ENCODE data around the gene EBI3.
"Not testable (repeated sequence)": the region's sequence is repeated elsewhere in the genome, so short reads cannot be mapped to it uniquely, and the experiment has no call there.

EBI3 gene

GRCh38 chr19:4229179-4229931 lies at the start of gene EBI3:
TSS of gene EBI3 (plus strand) at chr19:4229523. CDS start at chr19:4229551, 28 bp downstream.
- DNase-seq (ENCODE audit: low read depth in 1 of 2, low spot score in 1 of 2): no peak

DNA sequence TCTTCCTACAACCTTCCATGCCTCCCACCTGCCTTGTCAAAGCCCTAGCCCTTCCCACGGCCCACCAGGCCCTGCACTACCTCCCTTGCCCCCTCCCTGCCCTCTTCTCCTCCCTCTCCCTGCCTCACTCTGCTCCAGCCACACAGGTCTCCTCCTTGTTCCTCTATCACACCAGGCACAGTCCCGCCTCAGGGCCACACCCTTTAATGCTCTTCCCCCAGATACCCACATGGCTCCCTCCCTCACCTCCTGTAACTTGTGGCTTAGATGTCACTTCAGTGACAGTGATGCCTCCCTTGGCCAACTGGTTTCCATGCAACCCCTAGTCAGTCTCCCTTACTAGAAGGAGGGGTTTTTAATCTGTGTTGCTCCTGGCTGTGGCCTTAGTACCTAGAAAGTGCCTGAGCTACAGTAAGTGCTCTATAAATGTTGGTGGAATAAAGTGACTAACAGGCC lies 48.2 kb upstream of the EBI3 start:
- no peak for DNase-seq (ENCODE audit: low read depth in 1 of 2, low spot score in 1 of 2)

DNA sequence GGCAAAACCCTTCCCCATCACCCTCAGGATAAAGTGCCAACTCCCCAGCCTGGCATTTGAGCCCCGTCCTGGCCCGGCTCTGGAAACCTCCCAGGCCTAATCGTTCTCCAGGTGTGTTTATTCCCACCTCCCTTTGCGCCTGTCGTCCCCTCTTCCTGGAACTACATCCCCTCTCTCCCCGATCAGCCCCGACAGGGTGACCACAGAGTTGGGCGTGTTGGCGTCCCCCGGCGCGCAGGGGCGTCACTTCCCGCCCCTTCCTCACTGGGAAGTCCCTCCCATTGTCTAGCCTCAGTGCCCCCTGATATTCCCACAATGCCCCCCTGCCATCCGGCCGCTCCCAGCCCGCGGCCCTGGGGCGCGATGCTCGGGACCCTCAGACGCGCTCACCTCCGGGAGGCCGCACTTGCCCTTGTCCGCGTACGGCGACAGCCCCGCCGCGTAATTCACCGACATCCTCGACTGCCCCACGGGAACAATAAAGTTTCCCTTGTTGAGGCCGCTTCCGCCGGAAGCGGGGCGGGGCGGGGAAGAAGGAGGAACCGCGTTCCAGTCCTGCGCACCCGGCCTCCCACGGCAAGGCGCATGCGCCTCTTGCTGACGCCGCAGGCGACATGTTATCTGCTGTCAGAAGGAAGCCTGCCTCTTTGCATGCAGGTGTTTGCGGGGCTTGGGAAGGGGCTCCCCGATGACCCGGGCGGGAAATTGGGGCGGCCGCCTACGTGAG lies 47.1 kb upstream of the EBI3 start, which contains the start of the genes ANKRD24 and SIRT6:
ANKRD24 (plus strand) TSS at position 606 of the 727 bp plus-strand sequence. CDS start 3,737 bp downstream, outside the sequence.
SIRT6 (minus strand) TSS at position 480 of the 727 bp plus-strand sequence; CDS start at position 456, 24 bp downstream.
- DNase-seq (ENCODE audit: low read depth in 1 of 2, low spot score in 1 of 2): peak; percentile 91 to 95

- no peak for DNase-seq (ENCODE audit: low read depth in 1 of 2, low spot score in 1 of 2)
These were observed 45.2 kb upstream of the EBI3 start for GRCh38 chr19:4183967-4184717.

- no peak for DNase-seq (ENCODE audit: low read depth in 1 of 2, low spot score in 1 of 2)
These were observed 44.5 kb upstream of the EBI3 start for GRCh38 chr19:4184718-4185352.

DNA sequence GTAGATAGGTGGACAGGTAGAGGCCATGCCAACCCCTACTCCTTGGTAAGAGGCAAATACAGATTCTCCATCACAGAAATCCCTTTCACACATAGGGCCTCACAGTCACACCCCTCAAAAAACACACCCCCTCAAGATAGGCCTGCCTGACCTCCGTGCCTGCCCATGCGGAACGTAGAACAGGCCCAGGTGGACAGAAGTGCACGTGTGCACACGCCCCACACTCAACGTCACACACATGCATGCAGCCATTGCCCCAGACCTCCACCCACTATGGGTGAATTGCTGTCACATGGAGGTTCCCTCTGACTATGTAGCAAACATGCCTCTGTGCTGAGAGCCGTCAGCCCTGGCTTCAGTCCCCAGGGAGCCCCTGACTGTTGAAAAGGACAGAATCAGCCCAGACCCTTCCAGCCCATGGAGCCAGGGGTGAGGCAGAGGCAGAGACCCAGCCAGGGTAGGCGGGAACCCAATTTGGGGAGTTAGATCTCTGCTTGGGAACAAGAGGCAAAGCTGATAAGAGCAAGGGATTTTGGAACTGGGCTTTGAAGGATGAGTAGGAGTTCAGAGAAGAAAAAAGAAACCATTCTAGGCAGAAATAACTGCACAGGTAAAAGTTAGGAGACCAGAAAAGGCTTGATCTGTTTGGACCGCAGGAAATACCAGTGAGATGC lies 43.8 kb upstream of the EBI3 start:
- DNase-seq (ENCODE audit: low read depth in 1 of 2, low spot score in 1 of 2): no peak

DNA sequence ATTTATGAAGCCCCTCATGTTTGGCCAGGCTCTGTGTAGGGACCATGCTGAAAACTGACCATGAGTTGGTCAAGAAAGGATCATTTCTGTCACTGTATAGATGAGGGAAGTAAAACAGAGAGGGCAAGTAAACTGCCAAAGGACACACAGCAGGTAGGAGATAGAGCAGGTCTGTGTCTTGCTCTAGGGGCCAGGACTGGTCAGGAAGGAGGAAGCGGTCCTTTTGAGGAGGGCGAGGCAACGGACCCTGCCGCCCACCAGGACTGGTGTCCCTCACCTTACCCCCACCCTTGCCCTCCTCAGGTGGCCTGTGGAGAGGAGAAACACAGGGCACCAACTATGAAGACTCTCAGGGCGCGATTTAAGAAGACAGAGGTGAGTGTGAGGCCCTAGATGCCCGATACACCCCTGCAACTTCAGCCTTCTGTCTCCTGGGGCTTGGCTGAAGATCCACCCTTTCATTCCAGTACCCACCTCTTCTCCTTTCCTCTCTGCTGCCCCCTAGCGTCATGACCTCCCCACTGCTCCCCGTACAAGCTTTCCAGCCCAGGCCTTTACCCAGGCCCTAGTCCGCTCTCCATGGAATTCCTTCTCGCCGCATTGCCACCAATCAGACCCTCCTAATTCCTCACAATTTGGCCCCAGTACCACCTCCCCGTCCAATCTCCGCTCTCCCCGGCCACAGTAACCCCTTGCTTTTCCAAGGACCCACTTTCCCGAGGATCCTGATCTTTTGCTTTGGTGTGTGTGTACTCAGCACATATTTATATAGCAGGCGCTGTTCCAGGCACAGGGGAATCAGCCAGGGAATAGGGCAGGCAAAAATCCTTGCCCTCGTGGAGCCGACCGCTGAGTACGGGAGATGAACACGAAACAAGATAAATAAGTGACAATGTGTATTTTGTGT lies 43.0 kb upstream of the EBI3 start:
- peak; percentile 58 to 60 for DNase-seq (ENCODE audit: low read depth in 1 of 2, low spot score in 1 of 2)

DNA sequence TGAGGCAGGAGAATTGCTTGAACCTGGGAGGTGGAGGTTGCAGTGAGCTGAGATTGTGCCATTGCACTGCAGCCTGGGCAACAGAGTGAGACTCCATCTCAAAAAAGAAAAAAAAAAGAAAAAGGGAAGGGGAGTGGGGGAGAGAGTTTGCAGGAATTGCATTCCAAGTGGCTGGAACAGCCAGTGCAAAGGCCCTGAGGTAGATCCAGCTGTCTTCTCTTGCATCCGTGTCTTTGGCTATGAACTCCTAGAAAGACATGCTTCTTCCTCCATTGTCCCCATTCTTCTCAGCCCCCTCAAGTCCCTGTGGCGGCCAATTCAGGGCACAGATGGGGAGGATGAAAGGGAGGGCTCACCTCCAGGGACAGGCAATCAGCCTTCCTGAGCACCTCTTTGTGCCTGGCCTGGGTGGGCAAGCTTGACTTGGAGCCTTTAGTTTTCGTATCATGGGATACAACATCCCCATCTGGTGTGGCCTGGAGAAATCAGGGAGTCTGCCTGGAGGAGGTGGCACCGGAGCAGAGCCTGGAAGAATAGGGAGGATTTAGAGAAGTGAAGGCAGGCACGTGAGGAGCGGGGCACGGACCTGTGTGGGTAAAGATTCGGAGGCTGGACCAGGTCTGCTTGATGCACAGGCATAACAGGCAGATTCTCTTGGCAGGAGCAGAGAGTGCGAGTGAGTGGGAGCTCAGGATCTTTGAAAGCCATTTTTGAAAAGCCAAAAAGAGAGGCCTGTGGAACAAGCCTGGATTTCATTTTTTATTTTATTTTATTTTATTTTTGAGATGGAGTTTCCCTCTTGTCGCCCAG lies 41.8 kb upstream of the EBI3 start:
- DNase-seq (ENCODE audit: low read depth in 1 of 2, low spot score in 1 of 2): no peak

GRCh38 chr19:4189641-4190040 lies 39.7 kb upstream of the EBI3 start:
- no peak for DNase-seq (ENCODE audit: low read depth in 1 of 2, low spot score in 1 of 2)

DNA sequence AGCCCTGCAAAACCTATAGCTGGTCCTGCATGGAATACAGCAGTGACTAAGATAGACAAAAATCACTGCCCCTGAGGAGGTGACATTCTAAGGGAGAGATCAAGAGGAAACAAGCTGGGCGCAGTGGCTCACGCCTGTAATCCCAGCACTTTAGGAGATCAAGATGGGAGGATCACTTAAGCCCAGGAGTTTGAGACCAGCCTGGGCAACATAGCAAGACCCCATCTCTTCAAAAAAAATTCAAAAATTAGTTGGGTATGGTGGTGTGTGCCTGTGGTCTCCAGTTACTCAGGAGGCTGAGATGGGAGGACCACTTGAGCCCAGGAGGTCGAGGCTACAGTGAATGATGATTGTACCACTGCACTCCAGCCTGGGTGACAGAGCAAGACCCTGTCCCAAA lies 36.8 kb upstream of the EBI3 start:
- not testable (repeated sequence) for DNase-seq (ENCODE audit: low read depth in 1 of 2, low spot score in 1 of 2)

GRCh38 chr19:4194353-4194752 lies 35.0 kb upstream of the EBI3 start:
- no peak for DNase-seq (ENCODE audit: low read depth in 1 of 2, low spot score in 1 of 2)

GRCh38 chr19:4196009-4196408 lies 33.3 kb upstream of the EBI3 start:
- no peak for DNase-seq (ENCODE audit: low read depth in 1 of 2, low spot score in 1 of 2)

DNA sequence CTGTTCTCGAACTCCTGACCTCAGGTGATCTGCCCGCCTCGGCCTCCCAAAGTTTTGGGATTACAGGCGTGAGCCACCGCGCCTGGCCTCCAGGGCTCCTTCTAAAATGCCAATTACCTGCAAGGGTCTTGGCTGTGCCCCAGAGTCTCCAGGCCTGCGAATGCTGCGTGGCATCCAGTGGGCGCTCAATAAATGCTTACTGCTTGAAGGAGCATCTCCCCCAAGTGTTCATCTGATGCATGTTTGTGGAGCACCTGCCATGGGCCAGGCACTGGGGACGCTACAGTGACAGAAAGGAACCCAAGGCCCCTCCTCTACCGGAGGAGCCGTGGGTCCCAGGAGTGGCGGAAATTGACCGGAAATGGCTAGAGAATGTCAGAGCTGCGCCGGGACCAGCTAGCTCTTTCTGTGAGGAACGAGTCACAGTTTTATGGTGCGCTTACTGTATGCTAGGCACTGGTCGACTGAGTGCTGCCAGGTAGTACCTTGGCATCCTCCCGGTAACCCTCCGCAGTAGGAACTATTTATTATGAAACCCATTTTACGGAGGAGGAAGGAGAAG lies 32.7 kb upstream of the EBI3 start:
- no peak for DNase-seq (ENCODE audit: low read depth in 1 of 2, low spot score in 1 of 2)

GRCh38 chr19:4197228-4197624 lies 32.1 kb upstream of the EBI3 start:
- no peak for DNase-seq (ENCODE audit: low read depth in 1 of 2, low spot score in 1 of 2)

GRCh38 chr19:4197625-4198466 lies 31.5 kb upstream of the EBI3 start:
- no peak for DNase-seq (ENCODE audit: low read depth in 1 of 2, low spot score in 1 of 2)

- no peak for DNase-seq (ENCODE audit: low read depth in 1 of 2, low spot score in 1 of 2)
These were observed 30.7 kb upstream of the EBI3 start for GRCh38 chr19:4198467-4199126.
